ENCODE data around the gene ACTR1A.
"Not testable (repeated sequence)": the region's sequence is repeated elsewhere in the genome, so short reads cannot be mapped to it uniquely, and the experiment has no call there.

Gene ACTR1A

GRCh38 chr10:102454662-102455487 is 47.6 kb downstream of the ACTR1A start:
- not testable (repeated sequence) for DNase-seq; H2AFZ ChIP-seq (ENCODE audit: low read depth, low read length); H2BK5ac ChIP-seq (ENCODE audit: low read depth, low read length, poor library complexity, severe bottlenecking); H2BK120ac ChIP-seq (ENCODE audit: low read depth, low read length); H3K9ac ChIP-seq (ENCODE audit: low read length); H3K9me3 ChIP-seq (ENCODE audit: control insufficient read depth, low read length); H3K23ac ChIP-seq (ENCODE audit: low read length in 2 of 2); H2AK5ac ChIP-seq (ENCODE audit: low read length, severe bottlenecking); H3K4me3 ChIP-seq (ENCODE audit: insufficient read depth in 1 of 2, low read depth in 1 of 2, low read length in 2 of 2); H3K27me3 ChIP-seq (ENCODE audit: control insufficient read depth in 1 of 2, insufficient read depth in 1 of 2, low read length in 2 of 2); H3K4me2 ChIP-seq (ENCODE audit: low read length, poor library complexity, severe bottlenecking); H3K27ac ChIP-seq (ENCODE audit: low read length, poor library complexity, severe bottlenecking); H2BK15ac ChIP-seq (ENCODE audit: low read depth, poor library complexity, severe bottlenecking); H3K14ac ChIP-seq (ENCODE audit: low read length in 2 of 2); H3K36me3 ChIP-seq (ENCODE audit: control insufficient read depth in 1 of 2, insufficient read depth in 2 of 2, low read depth in 1 of 2, low read length in 2 of 2)
- H3K4me1 ChIP-seq (ENCODE audit: control insufficient read depth, insufficient read depth, low read depth, low read length): peaks cover 27% of the 10 kb centered on the region
- H4K8ac ChIP-seq (ENCODE audit: low read length): peak overlapping the region; percentile 64
- WGBS: 73% methylated on average over 11 of the region's 13 CpGs
- peaks cover 10% of the 10 kb centered on the region for H3K79me1 ChIP-seq (replicated peaks; ENCODE audit: low read length, poor library complexity, severe bottlenecking)
- H3K18ac ChIP-seq (ENCODE audit: low read depth in 1 of 2, low read length in 2 of 2): peak overlapping the region; percentile 19 to 31
- H3K4ac ChIP-seq (ENCODE audit: low read depth in 1 of 2, low read length in 2 of 2): peak overlapping the region in 1 of 2 experiments; percentile 59
- H4K91ac ChIP-seq (ENCODE audit: low read length): peak overlapping the region; percentile 34
- H2BK12ac ChIP-seq (ENCODE audit: low read length in 2 of 2): peak overlapping the region in 1 of 2 experiments; percentile 90

- Histone ChIP-seq H2BK5ac (ENCODE audit: low read depth, low read length, poor library complexity, severe bottlenecking) (no peak overlapping the region), H3K4me1 (ENCODE audit: control insufficient read depth, insufficient read depth, low read depth, low read length) (peaks cover 32% of the 10 kb centered on the region), H3K9me3 (ENCODE audit: control insufficient read depth, low read length) (no peaks in the 10 kb centered on the region), H2AK5ac (ENCODE audit: low read length, severe bottlenecking) (peak overlapping the region; percentile 59), H3K36me3 (ENCODE audit: control insufficient read depth in 1 of 2, insufficient read depth in 2 of 2, low read depth in 1 of 2, low read length in 2 of 2) (peaks cover 0 to 7% of the 10 kb centered on the region in 2 experiments), H3K27me3 (ENCODE audit: control insufficient read depth in 1 of 2, insufficient read depth in 1 of 2, low read length in 2 of 2) (no peaks in the 10 kb centered on the region), H2BK12ac (ENCODE audit: low read length in 2 of 2) (peak overlapping the region in 1 of 2 experiments; percentile 76), H3K4ac (ENCODE audit: low read depth in 1 of 2, low read length in 2 of 2) (no peak overlapping the region), H3K18ac (ENCODE audit: low read depth in 1 of 2, low read length in 2 of 2) (peak overlapping the region in 1 of 2 experiments; percentile 49), H3K4me3 (ENCODE audit: insufficient read depth in 1 of 2, low read depth in 1 of 2, low read length in 2 of 2) (no peak overlapping the region), H3K14ac (ENCODE audit: low read length in 2 of 2) (no peak overlapping the region), H2BK15ac (ENCODE audit: low read depth, poor library complexity, severe bottlenecking) (no peak overlapping the region), H4K8ac (ENCODE audit: low read length) (no peak overlapping the region), H3K23ac (ENCODE audit: low read length in 2 of 2) (no peak overlapping the region), H3K79me1 (replicated peaks; ENCODE audit: low read length, poor library complexity, severe bottlenecking) (peaks cover 10% of the 10 kb centered on the region), H3K9ac (ENCODE audit: low read length) (peak overlapping the region; percentile 14), H3K4me2 (ENCODE audit: low read length, poor library complexity, severe bottlenecking) (no peak overlapping the region), H4K91ac (ENCODE audit: low read length) (no peak overlapping the region), H2AFZ (ENCODE audit: low read depth, low read length) (no peak overlapping the region), H2BK120ac (ENCODE audit: low read depth, low read length) (no peak overlapping the region), H3K27ac (ENCODE audit: low read length, poor library complexity, severe bottlenecking) (no peak overlapping the region)
- peak; percentile 63 for DNase-seq
- WGBS: 71% methylated on average over 5 of the region's 5 CpGs
These were observed 49.0 kb downstream of the ACTR1A start for GRCh38 chr10:102453502-102453901.

GRCh38 chr10:102452672-102453340 is 49.7 kb downstream of the ACTR1A start:
- H3K4me1 ChIP-seq (ENCODE audit: control insufficient read depth, insufficient read depth, low read depth, low read length): peaks cover 32% of the 10 kb centered on the region
- H3K36me3 ChIP-seq (ENCODE audit: control insufficient read depth in 1 of 2, insufficient read depth in 2 of 2, low read depth in 1 of 2, low read length in 2 of 2): peaks cover 0 to 7% of the 10 kb centered on the region in 2 experiments
- H2BK12ac ChIP-seq (ENCODE audit: low read length in 2 of 2): peak overlapping the region; percentile 33 to 69
- no peak overlapping the region for H2BK5ac ChIP-seq (ENCODE audit: low read depth, low read length, poor library complexity, severe bottlenecking)
- peaks cover 10% of the 10 kb centered on the region for H3K79me1 ChIP-seq (replicated peaks; ENCODE audit: low read length, poor library complexity, severe bottlenecking)
- H3K4me2 ChIP-seq (ENCODE audit: low read length, poor library complexity, severe bottlenecking): no peak overlapping the region
- H2AK5ac ChIP-seq (ENCODE audit: low read length, severe bottlenecking): no peak overlapping the region
- no peak overlapping the region for H3K23ac ChIP-seq (ENCODE audit: low read length in 2 of 2)
- peak overlapping the region in 1 of 2 experiments; percentile 55 for H3K18ac ChIP-seq (ENCODE audit: low read depth in 1 of 2, low read length in 2 of 2)
- 12% methylated on average over 2 of the region's 3 CpGs for WGBS
- no peak overlapping the region for H4K91ac ChIP-seq (ENCODE audit: low read length)
- no peak overlapping the region for H2AFZ ChIP-seq (ENCODE audit: low read depth, low read length)
- no peak overlapping the region for H3K4me3 ChIP-seq (ENCODE audit: insufficient read depth in 1 of 2, low read depth in 1 of 2, low read length in 2 of 2)
- H2BK15ac ChIP-seq (ENCODE audit: low read depth, poor library complexity, severe bottlenecking): no peak overlapping the region
- H3K14ac ChIP-seq (ENCODE audit: low read length in 2 of 2): peak overlapping the region in 1 of 2 experiments; percentile 64
- H3K9ac ChIP-seq (ENCODE audit: low read length): peak overlapping the region; percentile 14
- no peak overlapping the region for H3K4ac ChIP-seq (ENCODE audit: low read depth in 1 of 2, low read length in 2 of 2)
- H4K8ac ChIP-seq (ENCODE audit: low read length): no peak overlapping the region
- no peaks in the 10 kb centered on the region for H3K9me3 ChIP-seq (ENCODE audit: control insufficient read depth, low read length)
- H2BK120ac ChIP-seq (ENCODE audit: low read depth, low read length): no peak overlapping the region
- no peak overlapping the region for H3K27ac ChIP-seq (ENCODE audit: low read length, poor library complexity, severe bottlenecking)
- DNase-seq: peak; percentile 92
- H3K27me3 ChIP-seq (ENCODE audit: control insufficient read depth in 1 of 2, insufficient read depth in 1 of 2, low read length in 2 of 2): no peaks in the 10 kb centered on the region
